GM13977 (cell line): ENCODE measurements around the gene TGM1.

ENCODE experiments used
- DNase-seq: peaks from one replicate; pipeline ENCODE4 v3.0.0; 2012; ENCODE audit warnings: low spot score
- CTCF ChIP-seq: IDR thresholded peaks from 2 replicates; pipeline ENCODE4 v1.5.1; 2012; ENCODE audit warnings: mild to moderate bottlenecking, control low read depth; ENCODE audit not compliant: insufficient read depth; ENCODE audit errors: extremely low read depth, missing control alignments
- in situ Hi-C: fragments of 300-500 bp; cut with MboI; formaldehyde crosslinking; loops from one replicate; pipeline ENCODE4 v1.12.0; 2022; ENCODE audit warnings: low sequenced_read_pairs, low pct_unique_long_range_greater_than_20kb, mixed read lengths, inconsistent platforms; ENCODE audit not compliant: unreplicated experiment

Gene TGM1

DNA sequence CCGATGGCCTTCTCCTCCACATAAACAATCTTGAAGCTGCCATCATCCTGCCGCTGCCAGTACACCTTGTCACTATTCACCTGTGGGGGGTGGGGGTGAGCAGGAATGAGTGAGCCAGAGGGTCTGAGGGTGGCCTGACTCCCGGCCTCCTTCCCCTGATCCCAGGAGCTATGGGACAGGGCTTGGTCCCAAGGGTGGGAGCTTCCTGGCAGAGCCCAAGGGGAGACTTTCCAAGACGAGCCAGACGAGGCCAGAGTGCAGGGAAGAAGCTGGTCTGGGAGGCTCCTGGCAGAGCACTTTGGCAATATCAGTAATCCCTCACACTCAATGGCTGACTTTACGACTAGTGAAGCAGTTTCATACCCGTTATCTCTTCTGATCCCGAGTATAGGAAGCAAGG is 7.5 kb downstream of the TGM1 start:
- DNase-seq, result no peak
- in situ Hi-C loops, result no loop called here
- no peak for TF ChIP-seq CTCF

DNA sequence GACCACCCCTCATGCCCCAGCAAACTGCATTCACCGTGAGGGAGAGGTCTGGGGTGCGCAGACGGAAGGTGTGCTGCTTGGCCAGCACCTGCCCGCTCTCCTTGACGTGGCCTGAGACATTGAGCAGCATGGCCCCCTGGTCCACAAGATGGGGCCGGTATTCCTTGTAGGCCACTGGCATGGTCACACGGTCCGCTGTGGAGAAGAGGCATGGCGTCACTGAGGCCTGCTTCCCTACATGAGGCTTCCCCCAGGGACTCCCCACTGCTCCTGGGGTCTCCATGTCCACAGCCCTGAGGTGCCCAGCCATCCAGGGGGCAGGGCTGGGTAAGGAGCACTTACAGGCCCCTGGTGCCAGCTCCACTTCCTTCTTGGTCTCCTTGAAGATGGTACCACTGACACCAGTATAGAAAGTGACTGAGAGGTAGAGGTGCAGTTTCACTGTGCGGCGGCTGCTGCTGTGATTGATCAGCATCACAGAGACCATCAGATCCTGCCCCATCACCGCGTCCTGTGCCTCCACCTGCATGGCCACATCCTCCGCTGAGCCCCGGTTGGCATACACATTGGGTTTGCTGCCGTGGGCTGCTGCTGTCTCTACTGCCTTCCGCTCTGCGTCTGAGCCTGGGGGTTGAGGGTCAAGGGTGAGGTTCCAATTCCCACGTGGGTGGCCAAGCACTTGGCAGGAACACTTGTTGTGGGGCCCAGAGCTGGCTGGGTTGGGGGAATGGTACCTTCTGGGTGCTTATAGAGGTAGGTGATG is 8.2 kb downstream of the TGM1 start:
- DNase-seq, result no peak
- in situ Hi-C loops, result no loop called here
- TF ChIP-seq CTCF, result no peak

- no peak for TF ChIP-seq CTCF
- in situ Hi-C loops, result no loop called here
- DNase-seq, result no peak
Observed at GRCh38 chr14:24253936-24254335, 9.0 kb downstream of the TGM1 start.

GRCh38 chr14:24252289-24253124 is 10.5 kb downstream of the TGM1 start:
- in situ Hi-C loops, result no loop called here
- TF ChIP-seq CTCF, result no peak
- no peak for DNase-seq

GRCh38 chr14:24251880-24252288 is 11.1 kb downstream of the TGM1 start:
- no peak for TF ChIP-seq CTCF
- no peak for DNase-seq
- in situ Hi-C loops, result no loop called here

- in situ Hi-C loops, result no loop called here
- TF ChIP-seq CTCF, result no peak
- no peak for DNase-seq
Observed at GRCh38 chr14:24250354-24250753, 12.6 kb downstream of the TGM1 start.
